Measurements from ENCODE around the gene GALNT4. TPM values are rescaled to one million over a fixed set of nuclear protein-coding genes. Genes with fewer than 3 reads are reported as not detected.

GALNT4 gene
- total RNA-seq (2012; rRNA removed): 9.8 and 10.1 TPM in 2 replicates

- H3K9ac ChIP-seq (ENCODE audit: low read depth, low read length): peak within 1 kb of the TSS; percentile 83
- H3K4me1 ChIP-seq (ENCODE audit: control insufficient read depth, insufficient read depth, low read length): peaks cover 18% of the 10 kb centered on the region
- H3K4me2 ChIP-seq (ENCODE audit: low read length): peak within 1 kb of the TSS; percentile 87
- H3K4me3 ChIP-seq (ENCODE audit: low read length): peak within 1 kb of the TSS; percentile 83
- H3K27me3 ChIP-seq (ENCODE audit: control insufficient read depth, insufficient read depth, low read length): no peaks in the 10 kb centered on the region
- peaks cover 11% of the 10 kb centered on the region for H3K36me3 ChIP-seq (ENCODE audit: insufficient read depth, low read length)
- no peaks in the 10 kb centered on the region for H3K9me3 ChIP-seq (replicated peaks; ENCODE audit: low read length)
Measured at GRCh38 chr12:89524541-89525304, at the start of gene GALNT4. Gene GALNT4, minus strand, starts transcription at chr12:89524796. Its CDS starts 247 bp downstream, at chr12:89524549.

GRCh38 chr12:89573051-89573810 lies 48.6 kb upstream of the GALNT4 start:
- Histone ChIP-seq H3K4me1 (ENCODE audit: control insufficient read depth, insufficient read depth, low read length) (peaks cover 23% of the 10 kb centered on the region), H3K9ac (ENCODE audit: low read depth, low read length) (no peak overlapping the region), H3K9me3 (replicated peaks; ENCODE audit: low read length) (no peaks in the 10 kb centered on the region), H3K4me3 (ENCODE audit: low read length) (no peak overlapping the region), H3K27me3 (ENCODE audit: control insufficient read depth, insufficient read depth, low read length) (no peaks in the 10 kb centered on the region), H3K36me3 (ENCODE audit: insufficient read depth, low read length) (no peaks in the 10 kb centered on the region), H3K4me2 (ENCODE audit: low read length) (no peak overlapping the region)

GRCh38 chr12:89571491-89572195 lies 47.0 kb upstream of the GALNT4 start:
- Histone ChIP-seq H3K9me3 (replicated peaks; ENCODE audit: low read length) (no peaks in the 10 kb centered on the region), H3K4me1 (ENCODE audit: control insufficient read depth, insufficient read depth, low read length) (peaks cover 23% of the 10 kb centered on the region), H3K4me3 (ENCODE audit: low read length) (no peak overlapping the region), H3K36me3 (ENCODE audit: insufficient read depth, low read length) (no peaks in the 10 kb centered on the region), H3K4me2 (ENCODE audit: low read length) (no peak overlapping the region), H3K27me3 (ENCODE audit: control insufficient read depth, insufficient read depth, low read length) (no peaks in the 10 kb centered on the region), H3K9ac (ENCODE audit: low read depth, low read length) (no peak overlapping the region)

GRCh38 chr12:89568484-89568883 lies 43.9 kb upstream of the GALNT4 start:
- no peaks in the 10 kb centered on the region for H3K9me3 ChIP-seq (replicated peaks; ENCODE audit: low read length)
- H3K4me3 ChIP-seq (ENCODE audit: low read length): no peak overlapping the region
- H3K9ac ChIP-seq (ENCODE audit: low read depth, low read length): no peak overlapping the region
- no peak overlapping the region for H3K4me2 ChIP-seq (ENCODE audit: low read length)
- no peaks in the 10 kb centered on the region for H3K27me3 ChIP-seq (ENCODE audit: control insufficient read depth, insufficient read depth, low read length)
- H3K4me1 ChIP-seq (ENCODE audit: control insufficient read depth, insufficient read depth, low read length): peaks cover 17% of the 10 kb centered on the region
- no peaks in the 10 kb centered on the region for H3K36me3 ChIP-seq (ENCODE audit: insufficient read depth, low read length)

- H3K4me3 ChIP-seq (ENCODE audit: low read length): no peak overlapping the region
- H3K4me2 ChIP-seq (ENCODE audit: low read length): no peak overlapping the region
- no peaks in the 10 kb centered on the region for H3K36me3 ChIP-seq (ENCODE audit: insufficient read depth, low read length)
- H3K27me3 ChIP-seq (ENCODE audit: control insufficient read depth, insufficient read depth, low read length): no peaks in the 10 kb centered on the region
- H3K4me1 ChIP-seq (ENCODE audit: control insufficient read depth, insufficient read depth, low read length): peaks cover 17% of the 10 kb centered on the region
- H3K9ac ChIP-seq (ENCODE audit: low read depth, low read length): no peak overlapping the region
- H3K9me3 ChIP-seq (replicated peaks; ENCODE audit: low read length): no peaks in the 10 kb centered on the region
Measured at GRCh38 chr12:89567691-89568239, 43.2 kb upstream of the GALNT4 start.

GRCh38 chr12:89566615-89567014 lies 42.0 kb upstream of the GALNT4 start:
- no peak overlapping the region for H3K4me3 ChIP-seq (ENCODE audit: low read length)
- no peak overlapping the region for H3K4me2 ChIP-seq (ENCODE audit: low read length)
- peaks cover 7% of the 10 kb centered on the region for H3K4me1 ChIP-seq (ENCODE audit: control insufficient read depth, insufficient read depth, low read length)
- H3K27me3 ChIP-seq (ENCODE audit: control insufficient read depth, insufficient read depth, low read length): no peaks in the 10 kb centered on the region
- no peaks in the 10 kb centered on the region for H3K9me3 ChIP-seq (replicated peaks; ENCODE audit: low read length)
- no peaks in the 10 kb centered on the region for H3K36me3 ChIP-seq (ENCODE audit: insufficient read depth, low read length)
- no peak overlapping the region for H3K9ac ChIP-seq (ENCODE audit: low read depth, low read length)

- no peak overlapping the region for H3K4me3 ChIP-seq (ENCODE audit: low read length)
- peaks cover 4% of the 10 kb centered on the region for H3K4me1 ChIP-seq (ENCODE audit: control insufficient read depth, insufficient read depth, low read length)
- no peaks in the 10 kb centered on the region for H3K36me3 ChIP-seq (ENCODE audit: insufficient read depth, low read length)
- no peak overlapping the region for H3K9ac ChIP-seq (ENCODE audit: low read depth, low read length)
- H3K27me3 ChIP-seq (ENCODE audit: control insufficient read depth, insufficient read depth, low read length): no peaks in the 10 kb centered on the region
- no peak overlapping the region for H3K4me2 ChIP-seq (ENCODE audit: low read length)
- H3K9me3 ChIP-seq (replicated peaks; ENCODE audit: low read length): no peaks in the 10 kb centered on the region
Measured at GRCh38 chr12:89565002-89565401, 40.4 kb upstream of the GALNT4 start.

GRCh38 chr12:89559753-89560152 lies 35.2 kb upstream of the GALNT4 start:
- Histone ChIP-seq H3K4me1 (ENCODE audit: control insufficient read depth, insufficient read depth, low read length) (no peaks in the 10 kb centered on the region), H3K4me3 (ENCODE audit: low read length) (no peak overlapping the region), H3K27me3 (ENCODE audit: control insufficient read depth, insufficient read depth, low read length) (no peaks in the 10 kb centered on the region), H3K9ac (ENCODE audit: low read depth, low read length) (no peak overlapping the region), H3K4me2 (ENCODE audit: low read length) (no peak overlapping the region), H3K9me3 (replicated peaks; ENCODE audit: low read length) (no peaks in the 10 kb centered on the region), H3K36me3 (ENCODE audit: insufficient read depth, low read length) (no peaks in the 10 kb centered on the region)

- Histone ChIP-seq H3K4me2 (ENCODE audit: low read length) (no peak overlapping the region), H3K9ac (ENCODE audit: low read depth, low read length) (no peak overlapping the region), H3K36me3 (ENCODE audit: insufficient read depth, low read length) (no peaks in the 10 kb centered on the region), H3K4me1 (ENCODE audit: control insufficient read depth, insufficient read depth, low read length) (no peaks in the 10 kb centered on the region), H3K27me3 (ENCODE audit: control insufficient read depth, insufficient read depth, low read length) (no peaks in the 10 kb centered on the region), H3K4me3 (ENCODE audit: low read length) (no peak overlapping the region), H3K9me3 (replicated peaks; ENCODE audit: low read length) (no peaks in the 10 kb centered on the region)
Measured at GRCh38 chr12:89556976-89557375, 32.4 kb upstream of the GALNT4 start.

- H3K4me1 ChIP-seq (ENCODE audit: control insufficient read depth, insufficient read depth, low read length): no peaks in the 10 kb centered on the region
- H3K4me2 ChIP-seq (ENCODE audit: low read length): no peak overlapping the region
- no peaks in the 10 kb centered on the region for H3K27me3 ChIP-seq (ENCODE audit: control insufficient read depth, insufficient read depth, low read length)
- H3K9me3 ChIP-seq (replicated peaks; ENCODE audit: low read length): no peaks in the 10 kb centered on the region
- no peaks in the 10 kb centered on the region for H3K36me3 ChIP-seq (ENCODE audit: insufficient read depth, low read length)
- H3K4me3 ChIP-seq (ENCODE audit: low read length): no peak overlapping the region
- H3K9ac ChIP-seq (ENCODE audit: low read depth, low read length): no peak overlapping the region
Measured at GRCh38 chr12:89552376-89552775, 27.8 kb upstream of the GALNT4 start.

GRCh38 chr12:89551747-89552146 lies 27.2 kb upstream of the GALNT4 start:
- Histone ChIP-seq H3K4me3 (ENCODE audit: low read length) (no peak overlapping the region), H3K9me3 (replicated peaks; ENCODE audit: low read length) (no peaks in the 10 kb centered on the region), H3K4me1 (ENCODE audit: control insufficient read depth, insufficient read depth, low read length) (no peaks in the 10 kb centered on the region), H3K36me3 (ENCODE audit: insufficient read depth, low read length) (no peaks in the 10 kb centered on the region), H3K9ac (ENCODE audit: low read depth, low read length) (no peak overlapping the region), H3K27me3 (ENCODE audit: control insufficient read depth, insufficient read depth, low read length) (no peaks in the 10 kb centered on the region), H3K4me2 (ENCODE audit: low read length) (no peak overlapping the region)
